Activated CD4-positive, alpha-beta T cell treated with anti-CD3 and anti-CD28 coated beads for 36 hours (primary cell): ENCODE measurements around the gene MBD6. TPM values are rescaled to one million over a fixed set of nuclear protein-coding genes. Genes with fewer than 3 reads are reported as not detected.

Experiments
- ATAC-seq: fragments of 200-7000 bp; cut with Tn5 transposase; one replicate; pipeline ENCODE4 v1.10.0; 2021; ENCODE audit warnings: mild to moderate bottlenecking, moderate library complexity
- CTCF ChIA-PET: fragments of 350-600 bp; sonication (Branson Sonifier 250); formaldehyde crosslinking; loops from one replicate; lab custom pipeline; 2021; ENCODE audit warnings: antibody characterized with exemption; lab: Charles Lee
- POLR2A ChIA-PET: fragments of 350-600 bp; sonication (Branson Sonifier 250); formaldehyde crosslinking; loops from one replicate; lab custom pipeline; 2021; ENCODE audit warnings: antibody characterized with exemption, inconsistent platforms; lab: Charles Lee
- DNase-seq: peaks from one replicate; pipeline ENCODE4 v3.0.0-alpha.2; 2020
- H3K27ac Mint-ChIP-seq: one replicate; pipeline ENCODE4 v1.8.0; 2021; ENCODE audit warnings: mixed read lengths
- H3K27me3 Mint-ChIP-seq: one replicate; pipeline ENCODE4 v1.8.0; 2021; ENCODE audit warnings: mixed read lengths
- H3K36me3 Mint-ChIP-seq: one replicate; pipeline ENCODE4 v1.8.0; 2021; ENCODE audit warnings: low read depth, mixed read lengths
- H3K4me1 Mint-ChIP-seq: one replicate; pipeline ENCODE4 v1.8.0; 2021; ENCODE audit warnings: mixed read lengths
- H3K4me3 Mint-ChIP-seq: one replicate; pipeline ENCODE4 v1.8.0; 2021; ENCODE audit warnings: mild to moderate bottlenecking, moderate library complexity, mixed read lengths
- H3K9me3 Mint-ChIP-seq: one replicate; pipeline ENCODE4 v1.8.0; 2021; ENCODE audit warnings: low read depth, mixed read lengths
- intact Hi-C, 2 experiments: fragments of 100-400 bp; cut with DNase I in 1 of 2; cut with micrococcal nuclease in 1 of 2; formaldehyde crosslinking; loops; one replicate each; pipeline versions ENCODE4 v1.14.2 to v1.15.1; 2022 to 2024; cut with DNase I, micrococcal nuclease
- total RNA-seq, 2 experiments: library from RNA; stranded (reverse); gene quantifications; one replicate each; pipeline ENCODE4 v1.2.3, GENCODE V29; 2021

Gene MBD6
- total RNA-seq, 2 experiments from 2014 or later: 31.3 to 43.6 TPM

GRCh38 chr12:57549909-57550640 lies 27.5 kb downstream of the MBD6 start, which contains the start of gene KIF5A:
Gene KIF5A, plus strand, starts transcription at chr12:57550044. Its CDS starts 228 bp downstream, at chr12:57550272.
- DNase-seq (peak; percentile 77), ATAC-seq (peak; percentile 52)
- ChIA-PET POLR2A (no interaction called here), CTCF (no interaction called here)
- Mint-ChIP-seq H3K27me3 (peaks cover 15% of the 10 kb centered on the region), H3K9me3 (no peaks in the 10 kb centered on the region), H3K4me1 (peaks cover 31% of the 10 kb centered on the region), H3K36me3 (peaks cover 11% of the 10 kb centered on the region), H3K27ac (peak within 1 kb of the TSS; percentile 30), H3K4me3 (peak within 1 kb of the TSS; percentile 71)
- intact Hi-C loops: no loop called here

GRCh38 chr12:57550641-57551549 lies 28.3 kb downstream of the MBD6 start:
- ChIA-PET POLR2A (no interaction called here), CTCF (no interaction called here)
- Mint-ChIP-seq H3K9me3 (no peaks in the 10 kb centered on the region), H3K4me1 (peaks cover 24% of the 10 kb centered on the region), H3K27ac (no peak overlapping the region), H3K36me3 (peaks cover 5% of the 10 kb centered on the region), H3K27me3 (peaks cover 15% of the 10 kb centered on the region), H3K4me3 (peak overlapping the region; percentile 71)
- intact Hi-C loops: no loop called here
- no peak for DNase-seq
- ATAC-seq: no peak

GRCh38 chr12:57551637-57552305 lies 29.1 kb downstream of the MBD6 start:
- POLR2A ChIA-PET: no interaction called here
- no peaks in the 10 kb centered on the region for H3K9me3 Mint-ChIP-seq
- CTCF ChIA-PET: interaction anchor here (0.7 to 2.2 kb wide), 3 partner anchors 11 to 32 kb away, joined by 3 to 6 read pairs (median 3); no protein-coding TSS in a partner anchor

GRCh38 chr12:57552306-57552651 lies 29.7 kb downstream of the MBD6 start:
- H3K4me3 Mint-ChIP-seq: no peak overlapping the region
- H3K9me3 Mint-ChIP-seq: no peaks in the 10 kb centered on the region
- ChIA-PET CTCF (interaction anchor here (0.7 to 2.2 kb wide), 3 partner anchors 10 to 32 kb away, joined by 3 to 6 read pairs (median 3); no protein-coding TSS in a partner anchor), POLR2A (no interaction called here)
- intact Hi-C loops: no loop called here
- H3K36me3 Mint-ChIP-seq: no peaks in the 10 kb centered on the region
- peaks cover 15% of the 10 kb centered on the region for H3K4me1 Mint-ChIP-seq
- H3K27me3 Mint-ChIP-seq: peaks cover 15% of the 10 kb centered on the region
- H3K27ac Mint-ChIP-seq: no peak overlapping the region
- DNase-seq (no peak), ATAC-seq (no peak)

More at GRCh38 chr12:57551637-57552305, 29.1 kb downstream of the MBD6 start:
- Mint-ChIP-seq H3K4me3 (no peak overlapping the region), H3K4me1 (peaks cover 19% of the 10 kb centered on the region), H3K27ac (no peak overlapping the region), H3K36me3 (no peaks in the 10 kb centered on the region), H3K27me3 (peaks cover 15% of the 10 kb centered on the region)
- ATAC-seq: no peak
- intact Hi-C loops: no loop called here
- no peak for DNase-seq

GRCh38 chr12:57552835-57553313 lies 30.2 kb downstream of the MBD6 start:
- intact Hi-C loops: no loop called here
- ATAC-seq (no peak), DNase-seq (no peak)
- CTCF ChIA-PET: interaction anchor here (0.6 to 2.2 kb wide), 4 partner anchors 13 to 66 kb away, joined by 3 to 6 read pairs (median 4); no protein-coding TSS in a partner anchor
- no peaks in the 10 kb centered on the region for H3K36me3 Mint-ChIP-seq
- H3K9me3 Mint-ChIP-seq: no peaks in the 10 kb centered on the region
- POLR2A ChIA-PET: interaction anchor here (0.5 kb wide), 1 partner anchor 114 kb away, joined by 3 read pairs; no protein-coding TSS in a partner anchor
- H3K4me3 Mint-ChIP-seq: no peak overlapping the region
- peaks cover 15% of the 10 kb centered on the region for H3K27me3 Mint-ChIP-seq
- peaks cover 11% of the 10 kb centered on the region for H3K4me1 Mint-ChIP-seq
- H3K27ac Mint-ChIP-seq: no peak overlapping the region

- no peak for DNase-seq
- ATAC-seq: no peak
- ChIA-PET POLR2A (interaction anchor here (0.5 kb wide), 1 partner anchor 113 kb away, joined by 3 read pairs; no protein-coding TSS in a partner anchor), CTCF (interaction anchor here (0.6 to 2.2 kb wide), 6 partner anchors 13 to 67 kb away, joined by 3 to 6 read pairs (median 4); no protein-coding TSS in a partner anchor)
- H3K4me1 Mint-ChIP-seq: peaks cover 11% of the 10 kb centered on the region
- H3K4me3 Mint-ChIP-seq: no peak overlapping the region
- H3K9me3 Mint-ChIP-seq: no peaks in the 10 kb centered on the region
- intact Hi-C loops: no loop called here
- H3K36me3 Mint-ChIP-seq: no peaks in the 10 kb centered on the region
- H3K27me3 Mint-ChIP-seq: peaks cover 14% of the 10 kb centered on the region
- no peak overlapping the region for H3K27ac Mint-ChIP-seq
Measured at GRCh38 chr12:57553343-57554202, 30.9 kb downstream of the MBD6 start.

GRCh38 chr12:57554453-57554852 lies 31.8 kb downstream of the MBD6 start:
- Mint-ChIP-seq H3K9me3 (no peaks in the 10 kb centered on the region), H3K36me3 (no peaks in the 10 kb centered on the region), H3K27me3 (peaks cover 8% of the 10 kb centered on the region), H3K4me1 (peaks cover 7% of the 10 kb centered on the region), H3K4me3 (no peak overlapping the region), H3K27ac (no peak overlapping the region)
- intact Hi-C loops: no loop called here
- CTCF ChIA-PET: interaction anchor here (0.6 to 1.4 kb wide), 4 partner anchors 17 to 310 kb away, joined by 3 to 5 read pairs (median 3); no protein-coding TSS in a partner anchor
- no peak for DNase-seq
- no peak for ATAC-seq
- POLR2A ChIA-PET: no interaction called here

- CTCF ChIA-PET: interaction anchor here (0.8 to 1.4 kb wide), 2 partner anchors 29 to 310 kb away, joined by 3 to 5 read pairs; no protein-coding TSS in a partner anchor
- peaks cover 7% of the 10 kb centered on the region for H3K27me3 Mint-ChIP-seq
- ATAC-seq (no peak), DNase-seq (no peak)
- H3K27ac Mint-ChIP-seq: no peak overlapping the region
- intact Hi-C loops: no loop called here
- peaks cover 5% of the 10 kb centered on the region for H3K4me1 Mint-ChIP-seq
- no peaks in the 10 kb centered on the region for H3K9me3 Mint-ChIP-seq
- POLR2A ChIA-PET: no interaction called here
- no peaks in the 10 kb centered on the region for H3K36me3 Mint-ChIP-seq
- H3K4me3 Mint-ChIP-seq: no peak overlapping the region
Measured at GRCh38 chr12:57554897-57555296, 32.3 kb downstream of the MBD6 start.

- CTCF ChIA-PET: interaction anchor here (0.9 kb wide), 1 partner anchor 25 kb away, joined by 3 read pairs; no protein-coding TSS in a partner anchor
Measured at GRCh38 chr12:57558864-57559263, 36.2 kb downstream of the MBD6 start.

GRCh38 chr12:57560516-57560915 lies 37.9 kb downstream of the MBD6 start:
- H3K4me1 Mint-ChIP-seq: no peaks in the 10 kb centered on the region
- ChIA-PET POLR2A (no interaction called here), CTCF (no interaction called here)
- intact Hi-C loops: no loop called here
- DNase-seq (no peak), ATAC-seq (no peak)
- no peak overlapping the region for H3K27ac Mint-ChIP-seq
- no peak overlapping the region for H3K4me3 Mint-ChIP-seq
- no peaks in the 10 kb centered on the region for H3K36me3 Mint-ChIP-seq
- H3K9me3 Mint-ChIP-seq: no peaks in the 10 kb centered on the region
- H3K27me3 Mint-ChIP-seq: peaks cover 5% of the 10 kb centered on the region

More at GRCh38 chr12:57558864-57559263, 36.2 kb downstream of the MBD6 start:
- Mint-ChIP-seq H3K9me3 (no peaks in the 10 kb centered on the region), H3K27ac (no peak overlapping the region), H3K27me3 (peaks cover under 1% of the 10 kb centered on the region), H3K4me3 (no peak overlapping the region), H3K36me3 (no peaks in the 10 kb centered on the region), H3K4me1 (no peaks in the 10 kb centered on the region)
- ATAC-seq (no peak), DNase-seq (no peak)
- POLR2A ChIA-PET: no interaction called here
- intact Hi-C loops: no loop called here
